ENCODE data around the gene LTBR. TPM values are rescaled to one million over a fixed set of nuclear protein-coding genes. Genes with fewer than 3 reads are reported as not detected.

The LTBR gene
- total RNA-seq, 5 donors from 2014 or later (not counting 1 experiment from before 2014, with no cell fraction given) = 0.56 to 1.6 (median 1.2) TPM; not detected in 1

DNA sequence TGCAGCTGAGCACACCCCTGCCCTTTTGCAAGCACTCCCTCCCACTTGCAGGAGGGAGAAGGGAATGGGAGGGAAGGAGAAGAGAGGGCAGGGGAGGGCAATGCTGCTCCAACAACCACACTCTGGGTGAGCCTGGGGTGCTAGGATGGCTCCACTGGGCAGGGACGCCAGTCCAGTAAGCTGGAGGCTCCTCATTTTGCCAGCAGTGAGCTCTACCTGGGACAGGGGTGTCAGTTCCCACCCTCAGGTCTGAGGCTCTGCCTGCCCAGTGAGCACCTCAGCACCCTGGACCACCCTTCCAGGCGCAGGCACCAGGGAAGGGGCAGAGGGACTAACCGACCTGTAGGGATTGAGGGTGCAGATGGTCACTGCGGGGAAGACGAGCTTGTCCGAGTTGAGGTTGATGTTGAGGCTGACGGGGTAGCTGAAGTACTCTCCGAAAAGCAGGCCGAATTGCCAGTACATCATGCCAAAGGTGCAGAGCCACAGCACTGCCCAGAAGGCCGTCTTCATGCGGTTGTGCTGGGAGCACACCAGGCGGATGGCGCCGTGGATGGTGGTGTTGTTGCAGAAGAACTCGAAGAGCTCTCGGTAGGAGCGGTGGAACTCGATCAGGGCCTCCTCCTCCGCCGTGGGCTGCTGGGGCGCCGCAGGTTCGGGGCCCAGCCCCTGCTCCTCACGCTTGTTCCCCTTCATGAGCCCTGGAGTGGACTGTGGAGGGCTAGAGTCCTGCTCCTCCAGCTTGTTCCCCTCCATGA lies 9.8 kb upstream of the LTBR start:
- Histone ChIP-seq H3K27me3 (replicated peaks in 1 of 2; ENCODE audit: control insufficient read depth in 2 of 2, extremely low read depth in 1 of 2, insufficient read depth in 2 of 2, low read length in 1 of 2) (peaks cover 0 to 26% of the 10 kb centered on the region in 2 experiments), H3K4me1 (ENCODE audit: control insufficient read depth in 1 of 2, extremely low read depth in 1 of 2, insufficient read depth in 2 of 2, low read length in 2 of 2) (peaks cover 16 to 36% of the 10 kb centered on the region in 2 experiments), H3K27ac (ENCODE audit: low read length) (no peak overlapping the region), H3K36me3 (ENCODE audit: control insufficient read depth in 2 of 2, extremely low read depth in 1 of 2, insufficient read depth in 1 of 2, low read length in 1 of 2) (no peaks in the 10 kb centered on the region), H3K9me3 (no peaks in the 10 kb centered on the region), H3K4me3 (ENCODE audit: control insufficient read depth in 1 of 2, extremely low read depth in 1 of 2, low read length in 1 of 2) (no peak overlapping the region)
- CTCF ChIA-PET = interaction anchor here in 1 of 2 donors (1.0 kb wide), 1 partner anchor 91 kb away, joined by 6 read pairs; no protein-coding TSS in a partner anchor
- POLR2A ChIA-PET = interaction anchor here in 1 of 2 donors (0.6 kb wide), 1 partner anchor 10 kb away, joined by 3 read pairs; the partner anchor contains the start of gene LTBR
- DNase-seq (no peak), ATAC-seq (replicated peaks in 1 of 4) (no peak)
- H3K4me3 Mint-ChIP-seq = no peak overlapping the region
- H3K9me3 Mint-ChIP-seq = no peaks in the 10 kb centered on the region
- no peaks in the 10 kb centered on the region for H3K36me3 Mint-ChIP-seq
- H3K4me1 Mint-ChIP-seq = peaks cover 28 to 44% (median 33%) of the 10 kb centered on the region in 3 donors
- no peak overlapping the region for H3K27ac Mint-ChIP-seq
- WGBS (ENCODE audit: insufficient coverage) = 94% methylated on average over 18 of the region's 24 CpGs
- H3K27me3 Mint-ChIP-seq = peaks cover 0 to 2% of the 10 kb centered on the region in 2 donors

DNA sequence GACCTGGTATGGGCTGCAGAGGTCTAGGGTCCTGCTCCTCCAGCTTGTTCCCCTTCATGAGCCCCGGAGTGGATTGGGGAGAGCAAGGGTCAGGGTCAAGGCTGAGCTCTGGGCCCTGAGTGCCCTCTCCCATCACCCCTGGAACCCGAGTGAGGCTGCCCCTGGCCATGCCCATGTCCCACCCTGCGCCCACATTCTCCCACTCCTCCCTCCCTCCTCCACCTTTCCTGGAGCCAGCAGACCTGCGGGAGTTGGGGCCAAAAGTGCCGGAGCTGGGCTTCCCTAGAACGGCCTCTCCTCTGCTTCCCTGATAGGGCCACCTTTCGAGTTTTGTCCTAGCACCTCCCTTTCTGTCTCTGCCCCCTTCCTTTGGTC lies 9.2 kb upstream of the LTBR start:
- Mint-ChIP-seq H3K27me3 (peaks cover 0 to 2% of the 10 kb centered on the region in 2 donors), H3K4me1 (peaks cover 28 to 44% (median 33%) of the 10 kb centered on the region in 3 donors), H3K4me3 (no peak overlapping the region), H3K9me3 (no peaks in the 10 kb centered on the region), H3K36me3 (no peaks in the 10 kb centered on the region), H3K27ac (no peak overlapping the region)
- POLR2A ChIA-PET = interaction anchor here in 1 of 2 donors (0.6 kb wide), 1 partner anchor 9 kb away, joined by 3 read pairs; the partner anchor contains the start of gene LTBR
- CTCF ChIA-PET = interaction anchor here in 1 of 2 donors (1.0 kb wide), 1 partner anchor 90 kb away, joined by 6 read pairs; no protein-coding TSS in a partner anchor
- peaks cover 0 to 26% of the 10 kb centered on the region in 2 experiments for H3K27me3 ChIP-seq (replicated peaks in 1 of 2; ENCODE audit: control insufficient read depth in 2 of 2, extremely low read depth in 1 of 2, insufficient read depth in 2 of 2, low read length in 1 of 2)
- 90% methylated on average over 6 of the region's 7 CpGs for WGBS (ENCODE audit: insufficient coverage)
- no peak for DNase-seq
- no peak overlapping the region for H3K27ac ChIP-seq (ENCODE audit: low read length)
- ATAC-seq (replicated peaks in 1 of 4) = no peak
- no peaks in the 10 kb centered on the region for H3K36me3 ChIP-seq (ENCODE audit: control insufficient read depth in 2 of 2, extremely low read depth in 1 of 2, insufficient read depth in 1 of 2, low read length in 1 of 2)
- H3K4me1 ChIP-seq (ENCODE audit: control insufficient read depth in 1 of 2, extremely low read depth in 1 of 2, insufficient read depth in 2 of 2, low read length in 2 of 2) = peaks cover 16 to 35% of the 10 kb centered on the region in 2 experiments
- H3K9me3 ChIP-seq = no peaks in the 10 kb centered on the region
- no peak overlapping the region for H3K4me3 ChIP-seq (ENCODE audit: control insufficient read depth in 1 of 2, extremely low read depth in 1 of 2, low read length in 1 of 2)

DNA sequence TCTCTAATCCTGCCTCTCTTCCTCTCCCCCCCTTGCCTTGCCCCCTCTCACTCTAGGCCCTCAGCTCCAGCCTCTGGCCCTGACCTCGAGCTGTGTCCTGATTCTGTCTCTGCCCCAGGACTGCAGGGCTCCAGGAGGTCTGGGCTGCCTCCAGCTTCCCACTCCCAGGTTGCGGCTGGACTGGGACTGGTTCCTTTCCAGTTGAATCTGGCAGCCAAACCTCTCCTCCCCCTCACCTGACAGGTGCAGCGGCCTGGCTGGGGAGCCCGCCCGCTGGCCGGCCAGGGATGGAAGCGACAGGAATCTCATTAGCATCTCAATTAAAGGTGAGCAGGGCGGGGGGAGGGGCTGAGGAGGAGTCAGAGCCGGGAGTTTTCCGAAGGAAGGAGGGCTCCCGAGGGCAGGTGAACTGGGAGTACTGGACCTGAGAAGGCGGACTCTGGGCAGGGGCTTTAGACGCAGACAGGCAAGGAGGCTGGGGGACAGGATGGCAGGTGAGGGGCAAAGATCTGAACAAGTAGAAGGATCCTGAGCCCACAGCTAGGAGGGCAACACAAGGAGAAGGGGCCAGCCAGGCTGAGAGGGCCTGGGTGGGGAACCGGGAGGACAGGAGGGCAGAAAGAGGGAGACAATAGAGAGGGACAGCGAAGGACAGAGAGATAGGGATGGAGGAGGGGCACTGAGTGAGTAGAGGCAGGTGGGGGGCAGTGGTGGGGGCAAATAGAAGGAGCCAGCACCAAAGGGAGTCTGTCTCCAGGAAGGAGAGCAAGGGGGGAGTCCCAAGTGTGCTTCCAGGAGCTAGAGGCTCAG lies 8.5 kb upstream of the LTBR start, which contains the start of gene SCNN1A:
Gene SCNN1A, minus strand, starts transcription at position 295 of the 810 bp plus-strand sequence. CDS start 780 bp downstream, outside the sequence.
- Mint-ChIP-seq H3K27ac (peak within 1 kb of the TSS; percentile 82 to 85), H3K27me3 (peaks cover 0 to 2% of the 10 kb centered on the region in 2 donors), H3K36me3 (no peaks in the 10 kb centered on the region), H3K4me3 (peak within 1 kb of the TSS; percentile 25 to 84 (median 35)), H3K4me1 (peaks cover 28 to 44% (median 33%) of the 10 kb centered on the region in 3 donors), H3K9me3 (no peaks in the 10 kb centered on the region)
- peaks cover 0 to 28% of the 10 kb centered on the region in 2 experiments for H3K27me3 ChIP-seq (replicated peaks in 1 of 2; ENCODE audit: control insufficient read depth in 2 of 2, extremely low read depth in 1 of 2, insufficient read depth in 2 of 2, low read length in 1 of 2)
- H3K36me3 ChIP-seq (ENCODE audit: control insufficient read depth in 2 of 2, extremely low read depth in 1 of 2, insufficient read depth in 1 of 2, low read length in 1 of 2) = no peaks in the 10 kb centered on the region
- DNase-seq (no peak), ATAC-seq (replicated peaks in 1 of 4) (no peak)
- H3K4me1 ChIP-seq (ENCODE audit: control insufficient read depth in 1 of 2, extremely low read depth in 1 of 2, insufficient read depth in 2 of 2, low read length in 2 of 2) = peaks cover 16 to 35% of the 10 kb centered on the region in 2 experiments
- CTCF ChIA-PET = interaction anchor here in 1 of 2 donors (0.8 kb wide), 1 partner anchor 49 kb away, joined by 3 read pairs; no protein-coding TSS in a partner anchor
- H3K4me3 ChIP-seq (ENCODE audit: control insufficient read depth in 1 of 2, extremely low read depth in 1 of 2, low read length in 1 of 2) = no peak within 1 kb of the TSS
- WGBS (ENCODE audit: insufficient coverage) = 90% methylated on average over 13 of the region's 15 CpGs
- no peaks in the 10 kb centered on the region for H3K9me3 ChIP-seq
- peak within 1 kb of the TSS; percentile 41 for H3K27ac ChIP-seq (ENCODE audit: low read length)
- POLR2A ChIA-PET = interaction anchor here in 1 of 2 donors (0.6 kb wide), 1 partner anchor 45 kb away, joined by 3 read pairs; no protein-coding TSS in a partner anchor

DNA sequence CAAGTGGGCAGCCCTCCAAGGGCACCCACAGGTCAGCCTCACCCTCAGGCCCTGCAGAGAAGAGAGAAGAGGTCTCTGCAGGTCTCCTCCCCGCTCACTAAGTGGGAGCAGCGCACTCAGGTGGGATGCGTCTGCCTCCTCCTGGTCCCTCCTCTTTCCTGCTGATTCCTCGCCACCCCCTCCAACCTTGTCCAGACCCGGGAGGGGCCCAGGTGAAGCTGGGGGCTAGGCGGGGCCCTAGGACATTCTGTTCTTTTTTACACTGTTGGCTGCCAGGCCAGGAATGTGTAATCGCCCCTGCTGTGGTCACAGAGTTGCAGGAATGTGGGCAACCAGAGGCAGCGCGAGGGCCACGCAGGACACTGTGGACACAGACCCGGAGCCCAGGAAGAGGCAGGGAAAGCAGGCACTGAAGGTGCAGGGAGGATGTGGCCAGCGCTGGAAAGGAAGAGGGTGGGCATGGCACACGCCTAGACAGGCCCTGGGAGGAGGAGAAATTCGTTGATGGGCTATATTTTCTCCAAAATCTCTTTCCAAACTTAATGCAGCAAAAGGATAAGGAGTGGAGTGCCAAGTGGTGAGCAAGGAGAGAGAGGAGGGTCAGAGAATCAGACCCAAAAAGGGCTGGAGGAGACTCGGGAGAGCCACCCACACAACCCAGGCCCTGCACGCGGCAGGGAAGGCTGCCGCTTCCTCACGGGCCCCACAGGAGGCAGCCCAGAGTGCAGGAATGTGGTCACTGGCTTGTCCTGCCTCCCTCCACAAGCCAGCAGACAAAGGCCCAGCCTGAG lies 7.7 kb upstream of the LTBR start:
- ATAC-seq (replicated peaks in 1 of 4) = peak; percentile 48 to 70 (median 50)
- H3K9me3 Mint-ChIP-seq = no peaks in the 10 kb centered on the region
- Histone ChIP-seq H3K4me3 (ENCODE audit: control insufficient read depth in 1 of 2, extremely low read depth in 1 of 2, low read length in 1 of 2) (peak overlapping the region in 1 of 2 donors; percentile 41), H3K9me3 (no peaks in the 10 kb centered on the region), H3K4me1 (ENCODE audit: control insufficient read depth in 1 of 2, extremely low read depth in 1 of 2, insufficient read depth in 2 of 2, low read length in 2 of 2) (peaks cover 16 to 35% of the 10 kb centered on the region in 2 experiments), H3K27me3 (replicated peaks in 1 of 2; ENCODE audit: control insufficient read depth in 2 of 2, extremely low read depth in 1 of 2, insufficient read depth in 2 of 2, low read length in 1 of 2) (peaks cover 0 to 35% of the 10 kb centered on the region in 2 experiments), H3K27ac (ENCODE audit: low read length) (peak overlapping the region; percentile 41), H3K36me3 (ENCODE audit: control insufficient read depth in 2 of 2, extremely low read depth in 1 of 2, insufficient read depth in 1 of 2, low read length in 1 of 2) (no peaks in the 10 kb centered on the region)
- H3K4me3 Mint-ChIP-seq = peak overlapping the region; percentile 35 to 84 (median 41)
- H3K36me3 Mint-ChIP-seq = no peaks in the 10 kb centered on the region
- H3K27ac Mint-ChIP-seq = peak overlapping the region; percentile 82 to 85
- H3K27me3 Mint-ChIP-seq = peaks cover 0 to 7% of the 10 kb centered on the region in 2 donors
- 65% methylated on average over 7 of the region's 19 CpGs for WGBS (ENCODE audit: insufficient coverage)
- peak in 1 of 35 experiments; percentile 25 for DNase-seq
- ChIA-PET POLR2A (no interaction called here), CTCF (interaction anchor here in 1 of 2 donors (0.8 kb wide), 1 partner anchor 49 kb away, joined by 3 read pairs; no protein-coding TSS in a partner anchor)
- H3K4me1 Mint-ChIP-seq = peaks cover 28 to 40% (median 33%) of the 10 kb centered on the region in 3 donors

DNA sequence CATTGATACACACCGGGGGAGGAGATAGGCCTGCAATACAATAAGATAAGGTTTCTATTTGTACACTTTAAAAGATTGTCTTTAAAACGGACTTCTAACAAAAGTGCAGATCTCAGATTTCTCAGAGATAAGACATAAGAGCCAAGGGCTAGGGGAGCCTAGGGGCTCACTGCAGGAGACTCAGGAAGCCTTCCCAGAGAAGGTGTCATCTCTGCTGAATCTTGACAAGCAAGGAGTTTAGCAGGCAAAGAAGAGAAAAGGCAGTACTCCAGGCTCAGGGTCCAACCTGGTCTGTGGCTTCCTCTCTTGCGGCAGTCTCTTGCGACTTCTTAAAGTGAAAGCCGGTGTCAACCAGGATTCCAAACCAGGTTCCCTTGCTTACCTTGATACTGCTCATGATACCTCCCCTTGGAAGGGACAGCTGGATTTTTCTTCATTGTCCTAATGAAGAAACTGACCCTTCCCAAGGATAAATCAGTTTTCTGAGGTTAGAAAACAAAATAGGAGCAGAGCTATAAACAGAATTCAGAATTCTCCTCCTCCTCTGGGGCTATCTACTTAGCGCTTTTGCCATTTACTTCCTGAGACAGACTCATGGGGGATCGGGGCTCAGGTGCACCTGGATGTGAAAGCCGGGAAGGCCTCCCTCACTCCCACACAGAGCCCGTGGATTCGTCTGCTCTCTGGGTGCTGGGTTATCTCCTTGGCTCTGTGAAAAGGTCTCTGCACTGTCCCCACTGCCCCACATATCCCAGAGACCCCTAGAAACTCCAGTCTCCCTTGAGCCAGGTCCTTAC lies 6.9 kb upstream of the LTBR start:
- no peaks in the 10 kb centered on the region for H3K36me3 ChIP-seq (ENCODE audit: control insufficient read depth in 2 of 2, extremely low read depth in 1 of 2, insufficient read depth in 1 of 2, low read length in 1 of 2)
- H3K27ac Mint-ChIP-seq = peak overlapping the region; percentile 82 to 85
- POLR2A ChIA-PET = no interaction called here
- peak overlapping the region; percentile 37 to 84 (median 41) for H3K4me3 Mint-ChIP-seq
- peaks cover 28 to 39% (median 33%) of the 10 kb centered on the region in 3 donors for H3K4me1 Mint-ChIP-seq
- H3K27ac ChIP-seq (ENCODE audit: low read length) = peak overlapping the region; percentile 41
- H3K36me3 Mint-ChIP-seq = no peaks in the 10 kb centered on the region
- peaks cover 6 to 14% of the 10 kb centered on the region in 2 donors for H3K27me3 Mint-ChIP-seq
- no peaks in the 10 kb centered on the region for H3K9me3 ChIP-seq
- DNase-seq (peak in 3 of 35 experiments; percentile 17 to 47 (median 24)), ATAC-seq (replicated peaks in 1 of 4) (peak; percentile 59 to 82 (median 64))
- CTCF ChIA-PET = no interaction called here
- peak overlapping the region in 1 of 2 donors; percentile 41 for H3K4me3 ChIP-seq (ENCODE audit: control insufficient read depth in 1 of 2, extremely low read depth in 1 of 2, low read length in 1 of 2)
- H3K27me3 ChIP-seq (replicated peaks in 1 of 2; ENCODE audit: control insufficient read depth in 2 of 2, extremely low read depth in 1 of 2, insufficient read depth in 2 of 2, low read length in 1 of 2) = peaks cover 0 to 38% of the 10 kb centered on the region in 2 experiments
- H3K9me3 Mint-ChIP-seq = no peaks in the 10 kb centered on the region
- H3K4me1 ChIP-seq (ENCODE audit: control insufficient read depth in 1 of 2, extremely low read depth in 1 of 2, insufficient read depth in 2 of 2, low read length in 2 of 2) = peaks cover 16 to 35% of the 10 kb centered on the region in 2 experiments
- 56% methylated on average over 4 of the region's 10 CpGs for WGBS (ENCODE audit: insufficient coverage)
